Loucy (cell line): ENCODE results near the gene CCDC138.
A peak's percentile ranks its signal among the peaks of the same experiment; 100 is the strongest.

Experiments
- H2AFZ ChIP-seq: fragments of 200-600 bp; sonication (generic); 2 replicates; pipeline ENCODE4 v1.6.0; 2016; ENCODE audit warnings: antibody characterized with exemption, mild to moderate bottlenecking, low read length, moderate library complexity
- H3F3A ChIP-seq: fragments of 200-600 bp; 2 replicates; pipeline ENCODE4 v1.6.0; 2016; ENCODE audit warnings: antibody characterized with exemption, low read depth, mild to moderate bottlenecking
- H3K27me3 ChIP-seq: fragments of 200-600 bp; sonication (generic); 2 replicates; pipeline ENCODE4 v1.6.1; 2014; ENCODE audit warnings: low read length, mild to moderate bottlenecking; ENCODE audit not compliant: insufficient read depth, poor library complexity, severe bottlenecking
- H3K36me3 ChIP-seq: fragments of 200-600 bp; sonication (generic); 2 replicates; pipeline ENCODE4 v1.6.1; 2016; ENCODE audit warnings: low read length; ENCODE audit not compliant: insufficient read depth
- H3K4me1 ChIP-seq: fragments of 200-600 bp; sonication (generic); 2 replicates; pipeline ENCODE4 v1.5.1; 2014; ENCODE audit warnings: low read length, mild to moderate bottlenecking; ENCODE audit not compliant: insufficient read depth, poor library complexity, severe bottlenecking
- H3K4me2 ChIP-seq: fragments of 200-600 bp; sonication (generic); 2 replicates; pipeline ENCODE4 v1.6.0; 2014; ENCODE audit warnings: antibody characterized with exemption, low read length, low read depth, mild to moderate bottlenecking; ENCODE audit not compliant: poor library complexity, severe bottlenecking
- H3K4me3 ChIP-seq: fragments of 200-600 bp; sonication (generic); 2 replicates; pipeline ENCODE4 v1.5.1; 2014; ENCODE audit warnings: low read length, mild to moderate bottlenecking, mixed read lengths; ENCODE audit not compliant: poor library complexity, severe bottlenecking
- H3K79me2 ChIP-seq: fragments of 200-600 bp; sonication (generic); 2 replicates; pipeline ENCODE4 v1.6.1; 2014; ENCODE audit warnings: low read length; ENCODE audit not compliant: insufficient read depth
- H3K9ac ChIP-seq: fragments of 200-600 bp; sonication (generic); 2 replicates; pipeline ENCODE4 v1.6.0; 2014; ENCODE audit warnings: mild to moderate bottlenecking, low read depth, low read length, moderate library complexity; ENCODE audit not compliant: poor library complexity, severe bottlenecking
- H3K9me2 ChIP-seq: fragments of 200-600 bp; sonication (generic); replicated peaks from 2 replicates; pipeline ENCODE4 v1.6.1; 2016; ENCODE audit warnings: low read depth, low read length, mixed read lengths
- H3K9me3 ChIP-seq: fragments of 200-600 bp; sonication (generic); 2 replicates; pipeline ENCODE4 v1.6.1; 2014; ENCODE audit warnings: mild to moderate bottlenecking, antibody characterized with exemption, low read length, low read depth; ENCODE audit not compliant: insufficient read depth
- H4K20me1 ChIP-seq: fragments of 200-600 bp; sonication (generic); 2 replicates; pipeline ENCODE4 v1.6.0; 2014; ENCODE audit warnings: antibody characterized with exemption, low read length, mild to moderate bottlenecking; ENCODE audit not compliant: insufficient read depth, poor library complexity, severe bottlenecking
- EZH2phosphoT487 ChIP-seq: fragments of 200-600 bp; IDR thresholded peaks from 2 replicates; pipeline ENCODE4 v1.6.1; 2018; ENCODE audit warnings: antibody characterized with exemption, mild to moderate bottlenecking, moderate library complexity, borderline replicate concordance
- TF ChIP-seq, protein P1 (sequence below): fragments of 200-600 bp; sonication (generic); conservative IDR thresholded peaks from 2 replicates; pipeline ENCODE4 v1.5.1; 2014; ENCODE audit warnings: mild to moderate bottlenecking, antibody characterized with exemption, low read length

CCDC138 gene

DNA sequence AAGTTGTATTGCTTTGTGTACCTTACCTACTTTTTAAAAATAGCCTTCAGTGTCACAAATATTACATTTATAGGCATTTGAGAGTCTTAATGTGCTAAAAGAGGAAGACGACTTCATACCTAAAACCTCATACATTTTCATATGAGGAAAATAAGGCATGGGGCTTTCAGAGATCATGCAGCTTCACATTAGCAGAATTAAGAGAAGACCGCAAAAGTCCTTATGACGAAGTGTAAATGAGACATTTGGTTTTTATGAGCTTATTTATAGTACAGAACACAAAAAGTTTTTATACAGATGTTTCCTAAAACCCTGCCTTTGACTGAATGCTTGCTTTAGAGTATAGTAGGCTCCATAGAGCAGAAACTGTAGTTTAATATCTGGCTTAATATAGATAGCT lies 10.1 kb upstream of the CCDC138 start:
- H3K79me2 ChIP-seq: no peaks in the 10 kb centered on the region; the same call in 1 of the 2 replicates
- H3K27me3 ChIP-seq: no peaks in the 10 kb centered on the region
- no peak overlapping the region for H3K4me3 ChIP-seq
- H2AFZ ChIP-seq: no peak overlapping the region
- no peaks in the 10 kb centered on the region for H3K9me3 ChIP-seq
- peaks cover 81% of the 10 kb centered on the region for H3K36me3 ChIP-seq
- H4K20me1 ChIP-seq: no peaks in the 10 kb centered on the region
- no peak for TF ChIP-seq EZH2phosphoT487
- TF ChIP-seq, protein P1, sequence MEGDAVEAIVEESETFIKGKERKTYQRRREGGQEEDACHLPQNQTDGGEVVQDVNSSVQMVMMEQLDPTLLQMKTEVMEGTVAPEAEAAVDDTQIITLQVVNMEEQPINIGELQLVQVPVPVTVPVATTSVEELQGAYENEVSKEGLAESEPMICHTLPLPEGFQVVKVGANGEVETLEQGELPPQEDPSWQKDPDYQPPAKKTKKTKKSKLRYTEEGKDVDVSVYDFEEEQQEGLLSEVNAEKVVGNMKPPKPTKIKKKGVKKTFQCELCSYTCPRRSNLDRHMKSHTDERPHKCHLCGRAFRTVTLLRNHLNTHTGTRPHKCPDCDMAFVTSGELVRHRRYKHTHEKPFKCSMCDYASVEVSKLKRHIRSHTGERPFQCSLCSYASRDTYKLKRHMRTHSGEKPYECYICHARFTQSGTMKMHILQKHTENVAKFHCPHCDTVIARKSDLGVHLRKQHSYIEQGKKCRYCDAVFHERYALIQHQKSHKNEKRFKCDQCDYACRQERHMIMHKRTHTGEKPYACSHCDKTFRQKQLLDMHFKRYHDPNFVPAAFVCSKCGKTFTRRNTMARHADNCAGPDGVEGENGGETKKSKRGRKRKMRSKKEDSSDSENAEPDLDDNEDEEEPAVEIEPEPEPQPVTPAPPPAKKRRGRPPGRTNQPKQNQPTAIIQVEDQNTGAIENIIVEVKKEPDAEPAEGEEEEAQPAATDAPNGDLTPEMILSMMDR: no peak
- no peaks in the 10 kb centered on the region; the same call in 1 of the 2 replicates for H3F3A ChIP-seq
- peaks cover 4% of the 10 kb centered on the region for H3K4me1 ChIP-seq
- no peak overlapping the region for H3K4me2 ChIP-seq
- H3K9me2 ChIP-seq: no peaks in the 10 kb centered on the region
- no peak overlapping the region for H3K9ac ChIP-seq

- Histone ChIP-seq H3K9me2 (no peaks in the 10 kb centered on the region), H3F3A (no peaks in the 10 kb centered on the region; the same call in 1 of the 2 replicates), H3K36me3 (peaks cover 80% of the 10 kb centered on the region), H3K4me1 (peaks cover 4% of the 10 kb centered on the region), H3K79me2 (no peaks in the 10 kb centered on the region; the same call in 1 of the 2 replicates), H2AFZ (no peak overlapping the region), H3K9me3 (no peaks in the 10 kb centered on the region), H3K4me3 (no peak overlapping the region), H3K9ac (no peak overlapping the region), H3K4me2 (no peak overlapping the region), H4K20me1 (no peaks in the 10 kb centered on the region), H3K27me3 (no peaks in the 10 kb centered on the region)
- TF ChIP-seq EZH2phosphoT487: no peak
- TF ChIP-seq, protein P1: no peak
Observed at GRCh38 chr2:108778857-108779256, 7.7 kb upstream of the CCDC138 start.

- Histone ChIP-seq H2AFZ (peak overlapping the region; percentile 80), H3K4me2 (peak overlapping the region; percentile 93), H3F3A (0 out of 2 replicates have a peak, but pooled peaks cover 3% of the 10 kb centered on the region), H3K4me1 (peaks cover 14% of the 10 kb centered on the region), H3K9me2 (no peaks in the 10 kb centered on the region), H3K27me3 (no peaks in the 10 kb centered on the region), H3K36me3 (peaks cover 40% of the 10 kb centered on the region), H4K20me1 (no peaks in the 10 kb centered on the region), H3K4me3 (peak overlapping the region; percentile 83), H3K9ac (peak overlapping the region; percentile 77), H3K9me3 (no peaks in the 10 kb centered on the region), H3K79me2 (peaks cover 37% of the 10 kb centered on the region)
- TF ChIP-seq, protein P1: no peak
- no peak for TF ChIP-seq EZH2phosphoT487
Observed at GRCh38 chr2:108786008-108786353, 590 bp upstream of the CCDC138 start.
